GM18517 (cell line): ENCODE measurements around the gene KIF23.
"Not testable (repeated sequence)": the region's sequence is repeated elsewhere in the genome, so short reads cannot be mapped to it uniquely, and the experiment has no call there.

Source experiments
- ATAC-seq: cut with Tn5 transposase; IDR thresholded peaks from one replicate; pipeline ENCODE4 v1.9.1; 2021; ENCODE audit warnings: mild to moderate bottlenecking, moderate library complexity; ENCODE audit not compliant: unreplicated experiment

Gene KIF23

GRCh38 chr15:69413822-69414700 is at the start of gene KIF23:
Gene KIF23 (plus strand): TSS chr15:69414349. CDS start chr15:69414466, 117 bp downstream.
- ATAC-seq: peak; percentile 82

- ATAC-seq: no peak
Observed at GRCh38 chr15:69367236-69367635, 46.9 kb upstream of the KIF23 start.

GRCh38 chr15:69369631-69370030 is 44.5 kb upstream of the KIF23 start:
- no peak for ATAC-seq

- ATAC-seq: no peak
Observed at GRCh38 chr15:69373406-69373805, 40.7 kb upstream of the KIF23 start.

GRCh38 chr15:69375151-69375790 is 38.9 kb upstream of the KIF23 start:
- ATAC-seq: no peak

GRCh38 chr15:69377216-69377970 is 36.8 kb upstream of the KIF23 start:
- no peak for ATAC-seq

- ATAC-seq: no peak
Observed at GRCh38 chr15:69380100-69380725, 33.9 kb upstream of the KIF23 start.

GRCh38 chr15:69380726-69381105 is 33.4 kb upstream of the KIF23 start:
- ATAC-seq: no peak

- not testable (repeated sequence) for ATAC-seq
Observed at GRCh38 chr15:69382176-69382575, 32.0 kb upstream of the KIF23 start.

- not testable (repeated sequence) for ATAC-seq
Observed at GRCh38 chr15:69384066-69384465, 30.1 kb upstream of the KIF23 start.

GRCh38 chr15:69384626-69385598 is 29.2 kb upstream of the KIF23 start:
- ATAC-seq: no peak

GRCh38 chr15:69385831-69386230 is 28.3 kb upstream of the KIF23 start:
- ATAC-seq: no peak

GRCh38 chr15:69386284-69386683 is 27.9 kb upstream of the KIF23 start:
- no peak for ATAC-seq

GRCh38 chr15:69388260-69388705 is 25.9 kb upstream of the KIF23 start:
- no peak for ATAC-seq

GRCh38 chr15:69389426-69389825 is 24.7 kb upstream of the KIF23 start:
- no peak for ATAC-seq

- no peak for ATAC-seq
Observed at GRCh38 chr15:69390575-69390974, 23.6 kb upstream of the KIF23 start.

- no peak for ATAC-seq
Observed at GRCh38 chr15:69391046-69391757, 22.9 kb upstream of the KIF23 start.

- ATAC-seq: no peak
Observed at GRCh38 chr15:69392352-69392751, 21.8 kb upstream of the KIF23 start.

- no peak for ATAC-seq
Observed at GRCh38 chr15:69393831-69394491, 20.2 kb upstream of the KIF23 start.
